HG02885 (cell line): ENCODE data around the gene EVX2.

Experiments
- ATAC-seq: cut with Tn5 transposase; IDR thresholded peaks from one replicate; pipeline ENCODE4 v1.9.1; 2021; ENCODE audit warnings: mild to moderate bottlenecking; ENCODE audit not compliant: unreplicated experiment, poor library complexity

EVX2 gene

DNA sequence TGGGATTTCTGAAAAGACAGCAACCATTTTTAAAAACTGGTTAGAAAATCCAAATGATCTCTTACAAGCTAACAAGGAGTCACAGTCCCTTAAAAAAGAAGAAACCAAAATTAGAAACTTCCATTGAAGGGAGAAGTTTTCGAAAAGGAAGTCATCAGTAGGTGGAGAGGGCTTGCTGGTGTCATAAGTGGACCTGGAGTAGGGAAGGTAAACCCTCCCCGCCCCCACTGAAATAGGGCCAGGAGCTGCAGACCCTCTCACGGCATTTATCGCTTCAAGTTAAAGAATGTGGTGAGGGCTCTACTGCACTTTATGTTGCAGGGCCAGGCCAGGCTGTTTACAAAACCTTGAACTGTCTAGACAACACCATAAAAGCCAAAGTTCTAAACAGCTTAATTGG is 26.2 kb upstream of the EVX2 start:
- ATAC-seq = no peak

DNA sequence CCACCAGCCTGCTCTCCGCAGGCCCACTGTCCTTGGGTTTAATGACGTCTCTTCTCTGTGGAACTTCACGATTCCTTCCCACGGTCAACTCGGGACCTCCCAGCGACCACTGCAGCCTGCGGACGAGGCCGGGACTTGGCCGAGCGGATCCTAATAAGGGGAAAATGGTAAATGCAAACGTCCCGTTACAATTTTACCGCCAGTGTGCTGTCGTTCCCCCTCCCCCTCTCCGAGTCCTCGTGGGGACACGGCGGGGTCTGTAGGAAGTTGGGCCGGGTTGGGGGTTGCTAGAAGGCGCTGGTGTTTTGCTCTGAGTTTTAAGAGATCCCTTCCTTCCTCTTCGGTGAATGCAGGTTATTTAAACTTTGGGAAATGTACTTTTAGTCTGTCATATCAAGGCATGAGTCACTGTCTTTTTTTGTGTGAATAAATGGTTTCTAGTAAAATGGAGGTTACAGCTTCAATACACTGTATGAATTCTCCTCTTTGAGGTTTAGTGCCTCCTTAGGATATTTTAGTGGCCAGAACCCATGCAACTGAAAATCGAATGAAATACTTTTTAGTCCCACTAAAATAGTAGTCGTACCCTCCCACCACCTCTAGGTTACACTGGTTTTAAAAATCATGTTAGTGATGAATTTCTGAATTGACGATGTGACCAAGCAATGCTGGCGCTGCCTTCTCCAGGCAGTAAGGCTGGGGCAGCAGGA is 25.6 kb upstream of the EVX2 start:
- no peak for ATAC-seq

DNA sequence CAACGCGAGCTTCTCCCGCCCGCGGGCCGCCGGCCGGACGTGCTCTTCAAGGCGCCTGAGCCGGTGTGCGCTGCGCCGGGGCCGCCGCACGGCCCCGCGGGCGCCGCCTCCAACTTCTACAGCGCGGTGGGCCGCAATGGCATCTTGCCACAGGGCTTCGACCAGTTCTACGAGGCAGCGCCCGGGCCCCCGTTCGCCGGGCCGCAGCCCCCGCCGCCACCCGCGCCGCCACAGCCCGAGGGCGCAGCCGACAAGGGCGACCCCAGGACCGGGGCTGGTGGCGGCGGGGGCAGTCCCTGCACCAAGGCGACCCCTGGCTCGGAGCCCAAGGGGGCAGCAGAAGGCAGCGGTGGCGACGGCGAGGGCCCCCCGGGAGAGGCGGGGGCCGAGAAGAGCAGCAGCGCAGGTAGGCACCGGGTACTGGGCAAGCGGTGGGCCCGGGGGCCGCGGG is 24.0 kb upstream of the EVX2 start:
- ATAC-seq = no peak

DNA sequence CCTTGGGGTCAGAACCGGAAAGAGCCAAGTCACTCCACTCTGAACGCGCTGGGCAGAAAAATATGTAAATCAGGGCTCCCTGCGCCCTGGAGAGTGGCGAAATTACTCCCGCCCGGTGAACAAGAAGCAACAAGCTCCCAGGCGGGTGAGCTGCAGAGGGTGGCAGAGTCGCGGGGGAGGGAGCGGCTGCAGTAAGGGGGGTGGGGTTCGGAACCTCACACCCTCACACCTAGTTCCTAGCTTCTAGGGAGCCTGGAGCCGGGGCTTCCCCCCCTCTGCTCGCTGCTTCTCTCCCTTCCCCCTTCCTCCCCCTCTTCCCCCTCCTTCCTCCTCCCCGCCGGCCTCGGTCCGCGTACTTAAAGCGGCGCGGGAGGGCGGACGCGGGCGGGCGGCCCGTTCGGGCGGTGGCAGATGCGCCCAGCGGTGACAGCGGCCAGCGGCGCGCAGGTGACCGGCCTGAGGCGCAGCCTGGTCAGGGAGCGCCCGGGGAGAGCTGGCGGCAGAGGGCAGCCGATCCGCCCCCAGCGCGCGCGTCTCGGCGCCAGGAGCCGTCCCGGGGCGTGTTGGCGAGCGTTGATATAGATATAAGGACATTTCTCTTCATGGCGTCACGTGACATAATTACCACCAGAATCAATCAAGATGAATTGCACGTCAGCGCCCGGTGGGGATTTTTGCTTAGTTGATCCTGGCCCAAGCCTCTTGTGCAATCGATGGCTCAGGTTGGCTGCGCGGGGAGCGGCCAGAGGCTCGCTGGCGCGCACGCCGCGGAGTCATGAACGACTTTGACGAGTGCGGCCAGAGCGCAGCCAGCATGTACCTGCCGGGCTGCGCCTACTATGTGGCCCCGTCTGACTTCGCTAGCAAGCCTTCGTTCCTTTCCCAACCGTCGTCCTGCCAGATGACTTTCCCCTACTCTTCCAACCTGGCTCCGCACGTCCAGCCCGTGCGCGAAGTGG is 23.1 kb upstream of the EVX2 start, which contains the start of gene HOXD11:
HOXD11 (plus strand) TSS at position 700 of the 959 bp plus-strand sequence; CDS start at position 776, 76 bp downstream.
- ATAC-seq = no peak

DNA sequence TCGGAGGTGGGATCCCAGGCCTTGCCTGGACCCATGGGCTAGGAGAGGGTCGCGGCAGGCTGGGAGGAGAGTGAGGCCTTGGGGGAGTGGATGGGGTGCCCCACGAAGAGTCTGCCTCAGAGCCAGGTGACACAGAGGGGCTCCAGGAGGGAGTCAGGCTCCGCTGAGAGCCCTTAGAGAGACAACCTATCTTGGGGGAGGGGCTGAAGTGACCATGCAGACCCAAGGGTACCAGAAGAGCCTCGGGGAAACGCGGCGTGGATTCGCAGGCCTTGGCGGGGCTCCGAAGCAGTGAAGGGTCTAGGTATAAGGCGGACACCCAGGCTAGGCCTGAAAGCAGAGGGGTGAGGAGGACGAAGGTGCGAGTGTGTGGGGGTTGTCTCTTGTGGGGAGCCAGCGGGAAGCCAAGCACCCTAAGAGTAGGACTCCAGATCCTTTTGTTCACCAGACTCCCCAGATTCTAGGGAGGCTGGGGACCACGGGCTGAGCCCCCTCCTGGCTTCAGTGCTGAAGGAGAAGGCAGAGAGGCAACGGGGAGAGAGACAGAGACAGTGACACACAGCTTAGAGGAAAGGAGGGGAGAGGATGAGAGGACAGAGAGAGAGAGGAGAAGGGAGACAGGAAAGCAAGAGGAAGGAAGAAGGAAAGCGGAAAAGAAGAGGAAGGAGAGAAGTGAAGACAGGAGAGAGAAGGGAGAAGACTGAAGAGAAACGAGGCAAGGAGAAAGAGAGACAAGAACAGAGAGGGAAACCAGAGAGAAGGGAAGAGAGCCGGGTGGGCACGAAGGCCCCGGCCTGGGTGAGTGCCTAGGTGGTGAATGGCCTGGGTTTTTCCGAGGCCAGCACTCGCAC is 22.2 kb upstream of the EVX2 start:
- ATAC-seq = no peak

DNA sequence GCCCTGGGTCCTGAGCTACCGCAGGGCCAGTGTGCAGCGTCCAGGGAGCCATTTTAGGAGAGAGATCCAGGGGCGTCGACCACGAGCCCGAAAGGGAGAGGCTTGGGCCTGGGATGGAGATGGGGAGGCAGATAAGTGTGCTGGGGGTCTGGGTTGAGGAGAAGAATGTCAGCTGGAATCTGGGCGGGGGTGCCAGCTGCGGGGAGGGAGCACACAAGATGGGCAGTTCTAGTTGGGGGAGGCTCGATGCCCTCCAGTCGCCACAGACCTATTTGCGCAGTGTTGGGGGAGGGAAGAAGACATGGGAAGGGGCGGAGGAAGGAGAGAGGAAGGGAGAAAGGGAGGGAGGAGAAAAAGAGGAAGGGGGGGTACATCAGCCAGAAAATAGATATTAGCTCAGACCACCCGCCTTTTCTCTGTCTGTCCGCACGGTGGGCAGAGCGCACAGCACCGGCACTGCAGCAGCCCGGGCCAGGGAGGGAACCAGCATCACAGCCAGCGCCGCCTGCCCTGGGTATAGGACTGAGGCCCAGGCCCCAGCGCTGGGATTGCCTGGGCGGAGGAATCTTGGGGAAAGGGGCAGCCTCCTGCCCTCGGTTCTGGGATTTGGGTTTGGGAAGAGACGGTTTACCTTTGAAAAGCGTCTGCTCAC is 21.4 kb upstream of the EVX2 start:
- ATAC-seq = no peak

DNA sequence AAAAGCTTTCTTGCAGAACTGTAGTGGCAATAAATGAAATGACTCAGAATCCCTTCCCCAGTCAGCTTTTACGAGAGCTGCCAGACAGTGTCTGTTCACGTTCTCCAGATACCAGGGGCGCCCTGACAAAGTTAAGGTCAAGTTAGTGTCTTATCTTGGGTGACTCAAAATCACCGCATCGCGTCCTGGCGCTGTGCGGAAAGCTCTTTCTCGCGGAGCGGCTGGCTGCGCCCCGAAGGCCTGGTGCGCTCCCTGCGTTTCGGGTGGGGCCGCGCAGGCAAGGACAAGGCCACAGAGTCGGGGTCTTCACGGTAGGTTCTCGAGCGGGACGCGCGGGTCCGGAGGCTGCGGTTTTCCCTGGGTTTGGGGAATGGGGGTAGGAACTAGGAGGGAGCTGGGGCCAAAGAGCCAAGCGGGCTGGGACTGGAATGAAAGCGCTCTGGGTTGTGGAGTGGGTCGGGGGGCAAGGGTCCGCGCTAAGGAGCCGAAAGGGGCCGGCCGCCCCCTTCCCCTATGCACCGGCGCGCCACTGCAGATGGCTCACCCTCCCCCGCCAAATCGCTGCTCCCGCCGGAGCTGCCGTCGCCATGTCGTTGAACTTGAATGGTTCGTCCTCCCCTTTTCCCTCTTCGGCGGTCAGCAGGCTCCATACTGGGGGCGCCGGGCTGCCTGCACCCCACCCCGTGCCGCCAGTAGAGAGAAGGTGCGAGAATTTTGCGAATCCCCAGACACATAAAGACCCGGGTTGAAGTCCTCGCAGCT is 20.7 kb upstream of the EVX2 start:
- no peak for ATAC-seq

DNA sequence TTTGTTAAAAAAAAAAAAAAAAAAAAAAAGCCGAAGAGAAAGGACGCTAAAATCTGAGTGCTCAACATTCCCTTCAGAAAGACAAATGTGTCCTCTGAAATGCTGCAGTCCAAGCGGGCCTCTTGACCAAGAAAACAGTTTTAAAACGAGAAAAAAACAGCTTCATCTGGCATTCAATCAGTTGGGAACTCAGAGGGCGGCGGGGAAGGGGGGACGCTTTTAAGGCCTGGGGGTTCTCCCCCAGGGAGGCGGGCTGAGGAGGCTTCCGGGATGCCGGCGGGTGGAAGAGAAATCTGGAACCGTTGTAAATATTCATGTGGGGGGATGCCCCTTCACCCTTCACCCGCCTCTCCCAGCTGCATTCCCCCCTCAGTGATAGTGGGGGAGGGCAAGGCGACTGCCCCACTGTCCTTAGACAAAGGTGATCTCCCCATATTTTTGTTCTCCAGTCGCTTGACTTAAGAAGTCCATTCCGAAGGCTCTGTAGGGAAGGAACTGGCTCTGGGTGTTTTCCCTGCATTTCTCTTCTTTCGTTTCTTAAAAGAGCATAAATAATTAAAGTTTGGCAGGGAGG is 20.1 kb upstream of the EVX2 start:
- ATAC-seq = no peak

DNA sequence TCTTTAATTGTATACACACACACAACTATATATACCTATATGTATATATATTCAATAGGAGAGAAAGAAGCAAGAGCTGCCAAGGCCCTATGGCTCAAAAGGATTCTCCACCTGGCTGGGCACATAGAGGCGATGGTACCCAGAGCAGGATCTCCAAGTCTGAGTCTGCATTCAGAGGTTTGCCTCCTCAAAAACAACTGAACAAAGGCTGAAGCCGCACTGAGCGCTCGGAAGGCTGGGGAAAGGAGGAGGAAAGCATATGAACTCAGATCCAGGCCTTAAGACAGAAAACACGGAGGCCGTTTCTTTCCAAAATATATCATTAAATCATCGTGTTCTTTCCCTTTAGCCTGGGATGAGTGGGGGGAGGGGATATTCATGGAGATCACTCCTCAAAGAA is 19.4 kb upstream of the EVX2 start:
- ATAC-seq = no peak

DNA sequence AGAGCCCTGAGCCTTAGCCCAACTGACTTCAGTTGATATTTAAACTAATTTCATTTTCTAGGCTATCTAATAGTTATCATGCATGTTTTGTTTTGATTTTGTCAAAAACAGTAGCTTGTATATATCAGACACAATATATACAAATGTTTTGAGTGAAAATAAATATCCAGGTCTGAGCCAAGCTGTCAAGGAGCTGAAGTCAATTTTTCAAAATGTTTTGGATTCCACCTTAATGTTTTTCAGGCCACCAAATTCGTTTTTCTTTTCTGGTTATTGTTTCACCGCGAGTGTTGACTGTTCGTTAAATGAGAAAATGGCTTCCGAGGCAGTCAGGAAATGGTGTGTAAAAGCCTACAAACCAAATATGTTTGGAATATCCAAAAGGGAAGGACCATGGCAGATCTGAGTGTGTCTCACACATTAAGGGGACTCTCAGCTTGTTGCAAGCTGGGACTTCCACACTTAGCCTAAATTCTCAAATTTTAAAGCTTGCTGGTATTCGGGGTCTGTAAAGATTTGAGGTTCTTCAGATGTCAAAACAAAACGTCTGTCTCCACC is 18.6 kb upstream of the EVX2 start:
- ATAC-seq = no peak

DNA sequence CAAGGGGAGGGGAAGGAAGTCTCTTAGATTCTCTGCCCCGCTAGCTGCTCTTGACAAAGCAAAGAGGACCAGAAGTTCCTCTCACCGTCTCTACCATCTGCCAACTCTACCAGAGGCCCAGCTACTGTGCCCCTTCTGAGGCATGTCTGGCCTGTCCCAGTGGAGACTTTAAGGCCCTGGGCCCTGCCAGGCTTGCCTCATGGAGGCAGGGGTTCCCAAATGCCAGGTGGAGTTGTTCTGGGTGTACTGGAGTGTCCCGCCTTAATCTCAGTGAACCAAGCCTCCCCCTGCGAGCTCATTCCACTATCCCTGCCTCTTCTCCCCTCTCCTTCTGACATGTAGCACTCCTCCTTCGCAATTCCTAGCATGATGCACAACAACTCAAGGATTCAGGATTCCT is 18.1 kb upstream of the EVX2 start:
- ATAC-seq = no peak

DNA sequence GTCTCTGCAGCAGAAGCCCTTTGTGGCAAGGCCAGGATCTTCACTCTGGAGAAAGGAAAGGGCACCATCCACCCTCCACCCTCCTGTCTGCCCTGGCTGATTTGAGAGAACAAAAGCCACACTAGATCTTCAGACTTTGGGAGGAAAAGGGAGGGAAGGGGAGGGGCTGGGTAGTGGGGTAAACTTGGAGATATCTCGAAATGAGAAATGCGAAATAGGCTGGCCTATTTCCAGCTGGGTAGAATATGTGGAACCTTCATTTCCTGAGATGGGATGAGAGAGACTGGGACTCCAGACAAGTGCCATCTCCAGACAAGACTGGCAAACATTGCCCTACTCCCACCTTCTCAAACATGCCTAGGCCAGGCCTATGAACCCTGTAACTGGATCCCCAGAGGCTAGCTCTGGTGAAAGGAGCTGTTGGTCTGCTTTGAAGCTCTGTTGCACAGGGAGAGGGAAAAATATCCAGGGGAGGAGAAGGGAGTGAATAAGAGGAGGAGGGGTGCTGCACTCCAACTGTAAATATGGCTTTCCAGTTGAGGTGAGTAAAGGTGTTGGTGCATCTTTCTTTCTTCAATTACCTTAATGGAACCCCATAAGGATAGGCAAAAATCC is 17.6 kb upstream of the EVX2 start:
- ATAC-seq = no peak

DNA sequence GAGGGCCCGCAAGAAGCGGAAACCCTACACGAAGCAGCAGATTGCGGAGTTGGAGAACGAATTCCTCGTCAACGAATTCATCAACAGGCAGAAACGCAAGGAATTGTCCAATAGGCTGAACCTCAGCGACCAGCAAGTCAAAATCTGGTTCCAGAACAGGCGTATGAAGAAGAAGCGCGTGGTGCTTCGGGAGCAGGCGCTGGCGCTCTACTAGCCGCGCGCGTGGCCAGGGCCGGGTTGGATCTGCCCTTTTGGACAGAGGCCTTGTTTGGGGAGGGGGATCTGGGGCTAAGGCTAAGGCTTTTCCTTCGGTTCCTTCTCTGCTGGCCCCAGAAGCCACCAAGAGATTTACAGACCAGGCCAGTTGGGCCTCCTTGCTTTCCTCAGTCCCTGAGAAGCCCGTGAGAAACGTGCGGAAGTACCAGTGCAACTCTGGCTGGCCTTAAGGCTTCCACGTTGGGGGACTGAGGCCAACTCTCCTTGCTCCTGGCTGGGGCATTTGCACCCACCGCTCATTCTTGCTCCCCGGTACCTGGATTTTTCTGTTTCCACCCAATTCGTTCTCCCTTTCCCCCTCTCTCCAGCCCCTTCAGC is 16.9 kb upstream of the EVX2 start:
- no peak for ATAC-seq

DNA sequence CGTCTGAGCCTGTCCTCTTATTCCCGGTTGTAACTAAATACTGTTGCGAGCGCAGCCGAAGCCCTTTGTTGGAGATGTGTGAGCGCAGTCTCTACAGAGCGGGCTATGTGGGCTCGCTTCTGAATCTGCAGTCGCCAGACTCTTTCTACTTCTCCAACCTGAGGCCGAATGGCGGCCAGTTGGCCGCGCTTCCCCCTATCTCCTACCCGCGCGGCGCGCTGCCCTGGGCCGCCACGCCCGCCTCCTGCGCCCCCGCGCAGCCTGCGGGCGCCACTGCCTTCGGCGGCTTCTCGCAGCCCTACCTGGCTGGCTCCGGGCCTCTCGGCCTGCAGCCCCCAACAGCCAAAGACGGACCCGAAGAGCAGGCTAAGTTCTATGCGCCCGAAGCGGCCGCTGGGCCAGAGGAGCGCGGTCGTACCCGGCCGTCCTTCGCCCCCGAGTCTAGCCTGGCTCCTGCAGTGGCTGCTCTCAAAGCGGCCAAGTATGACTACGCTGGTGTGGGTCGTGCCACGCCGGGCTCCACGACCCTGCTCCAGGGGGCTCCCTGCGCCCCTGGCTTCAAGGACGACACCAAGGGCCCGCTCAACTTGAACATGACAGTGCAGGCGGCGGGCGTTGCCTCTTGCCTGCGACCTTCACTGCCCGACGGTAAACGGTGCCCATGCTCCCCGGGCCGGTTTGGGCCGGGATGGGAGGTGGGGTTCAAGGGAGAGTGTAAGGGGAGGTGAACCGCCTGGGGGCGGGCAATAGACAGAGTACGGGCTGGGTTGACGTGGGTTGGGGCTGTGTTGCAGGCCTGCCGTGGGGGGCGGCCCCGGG is 16.2 kb upstream of the EVX2 start, which contains the start of gene HOXD12:
HOXD12 (plus strand) TSS at position 68 of the 819 bp plus-strand sequence; CDS start at position 75, 7 bp downstream.
- ATAC-seq = no peak

DNA sequence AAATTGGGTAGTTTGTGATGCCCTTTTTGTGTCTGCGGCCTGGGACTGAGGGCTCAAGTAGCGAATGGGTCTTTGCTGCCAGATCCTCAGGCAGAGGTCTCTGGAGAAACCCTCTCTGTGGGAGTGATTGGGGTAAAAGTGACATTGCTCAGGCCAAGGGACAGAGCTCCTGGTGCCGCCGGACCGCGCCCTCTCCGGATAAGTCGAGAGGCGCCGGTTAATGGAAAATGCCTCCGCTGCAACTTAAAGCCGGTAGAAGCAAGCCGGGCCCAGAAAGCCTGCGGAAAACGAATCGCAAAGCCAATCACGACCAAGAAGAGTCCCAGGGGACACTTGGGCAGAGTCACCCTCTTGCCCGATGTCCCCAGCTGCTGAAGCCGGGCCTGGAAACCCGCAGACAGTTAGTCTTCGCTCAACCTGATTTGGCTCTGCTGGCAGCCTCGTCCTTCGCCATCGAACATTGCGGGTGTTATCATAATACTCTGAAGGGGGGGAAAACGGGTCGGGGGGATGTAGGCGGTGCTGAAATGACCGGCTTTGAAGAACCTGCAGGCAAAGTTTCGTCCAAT is 15.5 kb upstream of the EVX2 start:
- ATAC-seq = no peak

DNA sequence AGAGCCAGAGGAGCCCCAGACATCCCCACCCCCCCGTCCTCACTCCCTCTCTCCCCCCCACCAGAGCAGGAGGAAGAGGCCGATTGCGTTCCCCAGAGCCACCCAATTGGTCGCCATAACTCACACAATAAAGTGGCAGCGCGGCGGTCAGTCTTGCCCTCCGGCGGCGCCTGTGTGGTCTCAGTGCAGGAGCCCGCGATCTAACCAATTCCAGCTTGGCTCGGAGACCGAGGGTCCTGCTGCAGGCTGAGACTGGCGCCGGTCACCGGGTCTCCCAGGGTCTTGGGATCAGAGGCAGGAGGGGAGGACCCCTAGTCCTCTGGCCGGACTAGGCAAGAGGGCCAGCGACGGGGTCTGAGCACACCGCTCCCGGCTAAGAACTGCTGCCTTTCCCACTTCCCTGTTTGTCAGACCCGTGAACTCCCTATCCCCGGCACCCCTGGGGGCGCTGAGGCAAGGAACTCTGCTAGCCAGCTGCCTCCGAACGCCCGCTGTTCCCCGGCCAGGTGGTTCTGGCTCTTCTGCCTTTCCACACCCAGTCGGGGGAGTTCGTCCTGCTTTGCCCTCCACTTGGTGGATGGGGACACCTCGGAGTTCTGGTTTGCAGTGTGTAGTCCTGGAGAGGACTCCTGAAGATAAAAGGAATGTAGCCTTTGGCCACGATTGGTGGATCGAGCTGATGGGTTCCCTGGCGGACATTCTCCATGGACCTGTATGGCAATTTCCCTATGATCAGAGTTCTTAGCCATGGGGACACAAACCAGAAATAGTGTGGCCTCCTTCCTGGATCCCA is 14.8 kb upstream of the EVX2 start:
- no peak for ATAC-seq
